ENCODE results near the gene GALM.

GRCh38 chr2:38702413-38702812 lies 36.5 kb downstream of the GALM start:
- TF ChIP-seq CTCF (IDR thresholded peaks at IDR 0.05; ENCODE audit: insufficient read depth, low read length, poor library complexity, severe bottlenecking) (no peak), EZH2phosphoT487 (conservative IDR thresholded peaks at IDR 0.05; ENCODE audit: low read length) (no peak)

Data from SU-DHL-6 (cell line).